HFF-Myc (cell line): ENCODE measurements around the gene KCNJ6.

Source experiments
- DNase-seq: peaks from one replicate; pipeline ENCODE4 v3.0.0-alpha.2; 2011; ENCODE audit warnings: low read depth; ENCODE audit errors: extremely low read depth
- H3K4me3 ChIP-seq: replicated peaks from 2 replicates; pipeline ENCODE4 v1.5.1; 2011; ENCODE audit warnings: low read depth, mild to moderate bottlenecking, control low read depth, low read length
- CTCF ChIP-seq: IDR thresholded peaks from 2 replicates; pipeline ENCODE4 v1.5.1; 2012; ENCODE audit warnings: mild to moderate bottlenecking, low read depth, low read length, control low read depth; ENCODE audit errors: missing control alignments

KCNJ6 gene

GRCh38 chr21:37908691-37909090 lies 7.6 kb downstream of the KCNJ6 start:
- TF ChIP-seq CTCF = no peak

GRCh38 chr21:37907076-37907475 lies 9.2 kb downstream of the KCNJ6 start:
- no peak for DNase-seq
- no peak for TF ChIP-seq CTCF
- H3K4me3 ChIP-seq = no peak overlapping the region

More at GRCh38 chr21:37908691-37909090, 7.6 kb downstream of the KCNJ6 start:
- H3K4me3 ChIP-seq = no peak overlapping the region
- no peak for DNase-seq

GRCh38 chr21:37905291-37905690 lies 11.0 kb downstream of the KCNJ6 start:
- TF ChIP-seq CTCF = no peak

GRCh38 chr21:37904856-37905255 lies 11.4 kb downstream of the KCNJ6 start:
- no peak for DNase-seq
- TF ChIP-seq CTCF = no peak
- no peak overlapping the region for H3K4me3 ChIP-seq

More at GRCh38 chr21:37905291-37905690, 11.0 kb downstream of the KCNJ6 start:
- no peak for DNase-seq
- no peak overlapping the region for H3K4me3 ChIP-seq

GRCh38 chr21:37903396-37903795 lies 12.9 kb downstream of the KCNJ6 start:
- TF ChIP-seq CTCF = no peak
- H3K4me3 ChIP-seq = no peak overlapping the region
- no peak for DNase-seq

- DNase-seq = no peak
- TF ChIP-seq CTCF = no peak
- H3K4me3 ChIP-seq = no peak overlapping the region
Observed at GRCh38 chr21:37899146-37899545, 17.1 kb downstream of the KCNJ6 start.

- H3K4me3 ChIP-seq = no peak overlapping the region
- DNase-seq = no peak
- TF ChIP-seq CTCF = no peak
Observed at GRCh38 chr21:37896788-37897187, 19.5 kb downstream of the KCNJ6 start.
